Measurements from ENCODE around the gene KCNK13.
A peak's percentile ranks its signal among the peaks of the same experiment; 100 is the strongest.

Gene KCNK13

DNA sequence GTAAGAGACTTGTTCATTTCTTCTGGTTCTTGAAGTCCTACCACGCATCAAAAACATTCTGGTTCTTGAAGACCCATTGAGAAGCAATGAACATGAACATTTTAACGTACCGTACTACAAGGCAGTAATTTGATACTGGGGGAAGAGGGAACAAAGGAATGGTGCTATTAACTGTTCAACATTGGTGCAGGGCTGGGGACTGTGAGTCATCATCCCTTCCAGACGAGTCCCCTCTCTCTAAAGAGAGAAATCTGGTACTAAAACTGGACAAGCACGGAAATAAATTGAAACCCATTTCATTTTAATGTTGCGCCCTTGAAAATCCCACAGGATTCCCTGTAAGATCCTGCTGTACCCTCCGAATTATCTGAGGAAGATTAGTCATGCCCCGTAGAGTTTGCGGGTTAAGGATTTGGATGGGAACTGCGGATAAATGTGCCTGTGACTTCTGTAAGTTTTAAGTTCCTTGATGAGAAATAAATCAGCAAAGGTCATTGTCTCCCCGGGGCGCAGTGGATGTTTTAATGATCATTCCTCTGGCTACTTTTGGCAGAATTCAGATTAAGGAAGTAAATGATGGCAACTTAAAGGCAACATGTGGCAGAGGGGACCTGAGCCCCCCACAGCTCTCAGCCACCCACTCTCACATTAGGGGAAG is 78.6 kb downstream of the KCNK13 start:
- H3K4me3 ChIP-seq (ENCODE audit: low read depth, low read length): no peak overlapping the region
- DNase-seq (ENCODE audit: low read depth): no peak
- TF ChIP-seq, protein P1, sequence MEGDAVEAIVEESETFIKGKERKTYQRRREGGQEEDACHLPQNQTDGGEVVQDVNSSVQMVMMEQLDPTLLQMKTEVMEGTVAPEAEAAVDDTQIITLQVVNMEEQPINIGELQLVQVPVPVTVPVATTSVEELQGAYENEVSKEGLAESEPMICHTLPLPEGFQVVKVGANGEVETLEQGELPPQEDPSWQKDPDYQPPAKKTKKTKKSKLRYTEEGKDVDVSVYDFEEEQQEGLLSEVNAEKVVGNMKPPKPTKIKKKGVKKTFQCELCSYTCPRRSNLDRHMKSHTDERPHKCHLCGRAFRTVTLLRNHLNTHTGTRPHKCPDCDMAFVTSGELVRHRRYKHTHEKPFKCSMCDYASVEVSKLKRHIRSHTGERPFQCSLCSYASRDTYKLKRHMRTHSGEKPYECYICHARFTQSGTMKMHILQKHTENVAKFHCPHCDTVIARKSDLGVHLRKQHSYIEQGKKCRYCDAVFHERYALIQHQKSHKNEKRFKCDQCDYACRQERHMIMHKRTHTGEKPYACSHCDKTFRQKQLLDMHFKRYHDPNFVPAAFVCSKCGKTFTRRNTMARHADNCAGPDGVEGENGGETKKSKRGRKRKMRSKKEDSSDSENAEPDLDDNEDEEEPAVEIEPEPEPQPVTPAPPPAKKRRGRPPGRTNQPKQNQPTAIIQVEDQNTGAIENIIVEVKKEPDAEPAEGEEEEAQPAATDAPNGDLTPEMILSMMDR (IDR thresholded peaks at IDR 0.05; ENCODE audit: control insufficient read depth, extremely low read depth, insufficient read depth): no peak

DNA sequence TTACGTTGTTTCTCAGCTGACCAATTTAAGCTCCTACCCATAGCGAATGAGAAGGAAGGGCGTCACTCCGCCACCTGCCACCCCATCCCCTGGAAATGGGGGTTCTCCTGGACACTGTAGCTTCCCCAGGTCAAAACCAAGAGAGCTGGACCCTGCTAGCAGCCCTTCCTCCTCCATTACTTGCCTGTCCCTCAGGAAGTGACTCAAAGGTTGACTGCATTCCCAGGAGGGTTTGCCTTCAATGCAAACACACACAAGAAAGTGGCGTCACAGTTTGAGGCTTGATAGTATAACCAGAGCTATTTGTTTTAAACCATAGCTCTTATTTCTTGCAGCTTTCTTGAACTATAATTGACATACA is 79.1 kb downstream of the KCNK13 start:
- DNase-seq (ENCODE audit: low read depth): no peak
- TF ChIP-seq, protein P1 (IDR thresholded peaks at IDR 0.05; ENCODE audit: control insufficient read depth, extremely low read depth, insufficient read depth): no peak
- H3K4me3 ChIP-seq (ENCODE audit: low read depth, low read length): no peak overlapping the region

DNA sequence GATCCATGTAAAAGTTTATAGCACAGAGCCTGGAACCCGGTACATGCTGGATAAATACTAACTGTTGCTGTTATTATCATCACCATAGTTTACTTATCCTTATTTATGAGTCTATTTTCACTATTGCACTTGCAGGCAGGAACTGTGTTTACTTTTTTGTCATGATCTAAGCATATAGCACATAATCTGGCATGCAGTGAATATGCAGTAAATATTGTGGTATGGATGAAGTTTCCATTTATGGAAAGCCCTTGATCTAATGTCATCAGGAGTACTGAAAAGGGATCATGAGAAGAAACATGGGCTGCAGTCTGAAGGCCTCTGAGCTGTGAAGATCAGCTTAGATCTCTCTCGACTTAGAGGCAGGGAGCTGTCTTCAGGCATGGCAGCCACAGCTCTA is 91.6 kb downstream of the KCNK13 start:
- DNase-seq (ENCODE audit: low read depth): peak; percentile 25
- no peak overlapping the region for H3K4me3 ChIP-seq (ENCODE audit: low read depth, low read length)
- TF ChIP-seq, protein P1 (IDR thresholded peaks at IDR 0.05; ENCODE audit: control insufficient read depth, extremely low read depth, insufficient read depth): no peak

DNA sequence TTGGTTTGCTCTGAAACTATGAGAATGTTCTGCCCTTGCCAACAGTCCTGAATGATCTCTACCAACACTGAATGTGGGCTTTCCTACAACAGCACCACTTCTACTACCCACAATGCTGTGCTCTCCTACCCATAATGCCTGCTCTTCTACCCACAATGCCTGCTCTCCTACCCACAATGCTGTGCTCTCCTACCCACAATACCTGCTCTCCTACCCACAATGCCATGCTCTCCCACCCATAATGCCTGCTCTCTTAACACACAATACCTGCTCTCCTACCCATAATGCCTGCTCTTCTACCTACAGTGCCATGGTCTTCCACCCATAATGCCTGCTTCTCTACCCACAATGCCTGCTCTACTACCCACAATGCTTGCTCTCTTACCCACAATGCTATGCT is 92.3 kb downstream of the KCNK13 start:
- H3K4me3 ChIP-seq (ENCODE audit: low read depth, low read length): no peak overlapping the region
- peak; percentile 14 for DNase-seq (ENCODE audit: low read depth)
- TF ChIP-seq, protein P1 (IDR thresholded peaks at IDR 0.05; ENCODE audit: control insufficient read depth, extremely low read depth, insufficient read depth): no peak

DNA sequence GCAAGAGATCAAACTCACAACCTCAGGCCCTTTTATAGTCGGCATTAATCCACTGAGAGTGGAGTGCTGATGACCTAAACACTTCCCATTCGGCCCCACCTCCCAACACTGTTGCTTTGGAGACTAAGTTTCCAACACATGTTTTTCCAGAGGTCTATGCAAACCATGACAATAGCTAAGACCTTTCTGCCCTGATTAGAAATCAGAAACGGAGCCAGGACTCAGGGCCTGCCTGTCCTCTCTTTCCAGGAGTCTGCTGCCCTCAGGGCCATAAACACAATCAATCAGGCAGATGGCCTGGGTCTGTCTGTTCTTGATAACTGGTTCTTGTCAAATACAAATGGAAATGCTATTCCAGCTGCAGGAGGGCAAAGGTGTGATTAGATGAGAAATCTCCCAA is 97.4 kb downstream of the KCNK13 start:
- no peak overlapping the region for H3K4me3 ChIP-seq (ENCODE audit: low read depth, low read length)
- DNase-seq (ENCODE audit: low read depth): no peak
- TF ChIP-seq, protein P1 (IDR thresholded peaks at IDR 0.05; ENCODE audit: control insufficient read depth, extremely low read depth, insufficient read depth): no peak

DNA sequence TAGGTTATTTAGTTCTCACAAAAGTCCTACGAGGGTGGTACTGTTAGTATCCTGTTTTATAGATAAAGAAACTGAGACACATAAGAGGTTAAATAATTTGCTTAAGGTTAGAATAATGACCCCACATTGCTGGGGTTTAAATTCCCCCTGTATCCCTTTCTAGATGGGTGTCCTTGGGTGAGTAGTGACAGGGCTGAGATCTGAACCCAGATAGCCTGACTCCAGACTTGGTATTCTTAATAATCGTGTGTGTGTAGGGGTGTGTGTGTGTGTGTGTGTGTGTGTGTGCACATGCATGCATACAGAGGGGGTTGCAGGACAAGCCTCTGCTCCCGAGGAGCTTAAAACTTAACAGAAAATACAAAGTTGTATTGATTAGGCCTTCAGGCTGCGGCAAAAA is 97.9 kb downstream of the KCNK13 start:
- TF ChIP-seq, protein P1 (IDR thresholded peaks at IDR 0.05; ENCODE audit: control insufficient read depth, extremely low read depth, insufficient read depth): no peak
- DNase-seq (ENCODE audit: low read depth): no peak
- no peak overlapping the region for H3K4me3 ChIP-seq (ENCODE audit: low read depth, low read length)

DNA sequence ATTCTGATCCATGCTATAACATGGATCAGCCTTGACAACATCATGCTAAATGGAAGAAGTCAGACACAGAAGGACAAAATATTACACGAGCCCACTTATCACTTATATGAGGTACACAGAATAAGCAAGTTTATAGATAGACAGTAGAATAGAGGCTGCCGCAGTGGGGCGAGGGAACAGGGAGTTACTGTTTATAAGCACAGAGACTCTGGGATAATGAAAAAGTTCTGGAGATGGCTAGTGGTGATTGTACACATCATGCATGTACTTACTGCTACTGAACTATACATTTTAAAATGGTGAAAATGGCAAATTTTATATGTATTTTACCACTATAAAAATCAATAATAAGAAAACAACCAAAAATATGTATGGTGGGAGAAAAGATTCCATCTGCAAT is 99.3 kb downstream of the KCNK13 start:
- DNase-seq (ENCODE audit: low read depth): no peak
- TF ChIP-seq, protein P1 (IDR thresholded peaks at IDR 0.05; ENCODE audit: control insufficient read depth, extremely low read depth, insufficient read depth): no peak
- H3K4me3 ChIP-seq (ENCODE audit: low read depth, low read length): no peak overlapping the region
